HEK293T (cell line): ENCODE measurements around the gene IDE.

Experiments
- CTCF ChIA-PET: fragments of 350-600 bp; formaldehyde crosslinking; extraction: SDS; loops from one replicate; lab custom pipeline; 2021; ENCODE audit warnings: antibody characterized with exemption, inconsistent platforms; lab: Yijun Ruan, JAX
- POLR2A ChIA-PET: fragments of 350-600 bp; formaldehyde crosslinking; extraction: SDS; loops from one replicate; lab custom pipeline; 2020; ENCODE audit warnings: antibody characterized with exemption, inconsistent platforms; lab: Yijun Ruan, JAX
- DNase-seq: peaks from one replicate; pipeline ENCODE4 v3.0.0; 2012; ENCODE audit warnings: mixed read lengths; ENCODE audit errors: extremely low spot score
- ARNT ChIP-seq: fragments of 450-650 bp; IDR thresholded peaks from 2 replicates; pipeline ENCODE4 v1.6.1; 2017; ENCODE audit warnings: mild to moderate bottlenecking
- BHLHE40 ChIP-seq: fragments of 450-650 bp; IDR thresholded peaks from 2 replicates; pipeline ENCODE4 v1.6.1; 2016; ENCODE audit warnings: mild to moderate bottlenecking, moderate library complexity, borderline replicate concordance
- CTBP1 ChIP-seq: fragments of 450-650 bp; IDR thresholded peaks from 2 replicates; pipeline ENCODE4 v1.6.1; 2016; ENCODE audit warnings: borderline replicate concordance
- ELF4 ChIP-seq: fragments of 450-650 bp; IDR thresholded peaks from 2 replicates; pipeline ENCODE4 v1.6.1; 2017; ENCODE audit warnings: antibody characterized with exemption
- FOXA1 ChIP-seq: fragments of 450-650 bp; IDR thresholded peaks from 2 replicates; pipeline ENCODE4 v1.6.1; 2016; ENCODE audit warnings: mild to moderate bottlenecking
- FOXK2 ChIP-seq: fragments of 450-650 bp; IDR thresholded peaks from 2 replicates; pipeline ENCODE4 v1.6.1; 2016; ENCODE audit warnings: mild to moderate bottlenecking
- FOXM1 ChIP-seq: fragments of 450-650 bp; IDR thresholded peaks from 2 replicates; pipeline ENCODE4 v1.6.1; 2017; ENCODE audit warnings: mild to moderate bottlenecking, borderline replicate concordance
- HDGF ChIP-seq: fragments of 450-650 bp; IDR thresholded peaks from 2 replicates; pipeline ENCODE4 v1.6.1; 2017; ENCODE audit warnings: antibody characterized with exemption, borderline replicate concordance
- L3MBTL2 ChIP-seq: fragments of 450-650 bp; conservative IDR thresholded peaks from 2 replicates; pipeline ENCODE4 v1.6.1; 2016; ENCODE audit warnings: mild to moderate bottlenecking
- LEF1 ChIP-seq: fragments of 450-650 bp; IDR thresholded peaks from 2 replicates; pipeline ENCODE4 v1.6.1; 2017; ENCODE audit warnings: mild to moderate bottlenecking, borderline replicate concordance
- NFRKB ChIP-seq: fragments of 450-650 bp; IDR thresholded peaks from 2 replicates; pipeline ENCODE4 v1.6.1; 2016; ENCODE audit warnings: mild to moderate bottlenecking, moderate library complexity
- PKNOX1 ChIP-seq: fragments of 450-650 bp; IDR thresholded peaks from 2 replicates; pipeline ENCODE4 v1.6.1; 2016
- SP1 ChIP-seq: fragments of 450-650 bp; IDR thresholded peaks from 2 replicates; pipeline ENCODE4 v1.6.1; 2017
- SUZ12 ChIP-seq: fragments of 450-650 bp; IDR thresholded peaks from 2 replicates; pipeline ENCODE4 v1.6.1; 2016; ENCODE audit warnings: mild to moderate bottlenecking
- TARDBP ChIP-seq: fragments of 450-650 bp; IDR thresholded peaks from 2 replicates; pipeline ENCODE4 v1.6.1; 2016
- ZNF384 ChIP-seq: fragments of 450-650 bp; IDR thresholded peaks from 2 replicates; pipeline ENCODE4 v1.6.1; 2016

The IDE gene

GRCh38 chr10:92552310-92552709 lies 21.6 kb downstream of the IDE start:
- no peak for DNase-seq
- TF ChIP-seq L3MBTL2 (no peak), NFRKB (no peak)
- POLR2A ChIA-PET: interaction anchor here (1.0 kb wide), 1 partner anchor 20 kb away, joined by 3 read pairs; no protein-coding TSS in a partner anchor
- CTCF ChIA-PET: no interaction called here

- TF ChIP-seq SUZ12 (no peak), L3MBTL2 (no peak), ARNT (no peak), BHLHE40 (no peak), CTBP1 (no peak), PKNOX1 (no peak), HDGF (no peak), SP1 (no peak), FOXM1 (no peak), ZNF384 (no peak), TARDBP (no peak), NFRKB (no peak)
- POLR2A ChIA-PET: no interaction called here
- DNase-seq: no peak
- CTCF ChIA-PET: no interaction called here
Observed at GRCh38 chr10:92550924-92551323, 23.0 kb downstream of the IDE start.

GRCh38 chr10:92547676-92548075 lies 26.2 kb downstream of the IDE start:
- TF ChIP-seq FOXA1: no peak
- no peak for TF ChIP-seq SP1
- TF ChIP-seq HDGF: no peak
- TF ChIP-seq NFRKB: no peak
- no peak for TF ChIP-seq BHLHE40
- no peak for TF ChIP-seq SUZ12
- TF ChIP-seq CTBP1: no peak
- no peak for TF ChIP-seq FOXK2
- TF ChIP-seq LEF1: no peak
- no peak for TF ChIP-seq PKNOX1
- TF ChIP-seq ELF4: no peak
- no peak for TF ChIP-seq ZNF384
- TF ChIP-seq L3MBTL2: no peak
- no peak for TF ChIP-seq ARNT
- TF ChIP-seq TARDBP: no peak
- TF ChIP-seq FOXM1: no peak
- DNase-seq: no peak
- CTCF ChIA-PET: no interaction called here
- POLR2A ChIA-PET: no interaction called here

DNA sequence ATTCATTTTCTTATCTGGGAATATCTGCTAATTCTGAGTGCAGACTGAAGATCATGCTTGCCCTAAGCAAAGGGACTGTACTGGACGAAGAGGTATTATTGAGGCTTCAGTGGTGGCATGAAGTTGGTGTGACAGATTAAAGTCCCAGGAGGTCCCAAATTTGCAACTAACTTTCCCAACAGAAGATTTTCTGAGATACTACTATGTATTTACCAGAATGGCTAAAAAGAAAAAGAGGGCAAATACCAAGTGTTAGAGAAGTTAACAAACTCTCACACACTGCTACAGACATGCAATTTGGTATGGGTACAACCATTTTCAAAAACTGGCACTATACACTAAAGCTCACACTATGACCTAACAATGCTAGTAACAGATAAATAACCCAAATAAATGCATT lies 28.3 kb downstream of the IDE start:
- CTCF ChIA-PET: no interaction called here
- POLR2A ChIA-PET: interaction anchor here (0.6 to 1.9 kb wide), 3 partner anchors 26 to 1054 kb away, joined by 3 to 6 read pairs (median 3); no protein-coding TSS in a partner anchor
- TF ChIP-seq FOXM1: no peak
- TF ChIP-seq BHLHE40: no peak
- no peak for TF ChIP-seq CTBP1
- TF ChIP-seq L3MBTL2: no peak
- no peak for TF ChIP-seq HDGF
- TF ChIP-seq ELF4: no peak
- TF ChIP-seq SUZ12: no peak
- no peak for TF ChIP-seq LEF1
- TF ChIP-seq ZNF384: no peak
- TF ChIP-seq FOXK2: no peak
- no peak for TF ChIP-seq SP1
- no peak for TF ChIP-seq NFRKB
- no peak for TF ChIP-seq FOXA1
- TF ChIP-seq PKNOX1: no peak
- TF ChIP-seq ARNT: no peak
- no peak for TF ChIP-seq TARDBP

DNA sequence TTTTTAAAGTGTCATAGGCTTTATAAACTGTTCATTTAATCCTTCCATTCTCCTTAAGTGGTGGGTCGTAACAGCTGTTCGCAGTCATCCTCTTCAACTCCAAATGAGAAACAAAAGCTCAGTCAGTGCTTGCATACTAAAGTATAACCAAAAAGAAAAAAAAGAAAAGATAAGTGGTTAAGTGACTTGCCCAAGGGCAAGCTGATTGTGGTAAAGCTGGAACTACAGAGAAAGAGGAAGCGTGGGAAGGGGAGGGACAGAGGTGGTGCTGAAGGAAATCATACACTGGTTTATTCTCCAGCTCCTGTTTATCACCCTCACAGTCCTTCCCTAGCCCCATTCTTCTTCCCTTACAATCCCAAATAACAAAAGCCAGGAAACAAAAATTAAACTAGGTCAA lies 29.6 kb downstream of the IDE start:
- TF ChIP-seq ARNT (no peak), FOXM1 (no peak), ZNF384 (0 out of 2 replicates have a peak, but pooled peaks have one; percentile 27), CTBP1 (no peak), TARDBP (no peak)
- CTCF ChIA-PET: interaction anchor here (0.8 kb wide), 1 partner anchor 30 kb away, joined by 3 read pairs; no protein-coding TSS in a partner anchor
- POLR2A ChIA-PET: interaction anchor here (1.2 to 1.9 kb wide), 2 partner anchors 28 to 30 kb away, joined by 3 to 6 read pairs; partner anchors contain the start of gene IDE
- DNase-seq: no peak

More for the DNA sequence above, 28.3 kb downstream of the IDE start:
- DNase-seq: no peak

DNA sequence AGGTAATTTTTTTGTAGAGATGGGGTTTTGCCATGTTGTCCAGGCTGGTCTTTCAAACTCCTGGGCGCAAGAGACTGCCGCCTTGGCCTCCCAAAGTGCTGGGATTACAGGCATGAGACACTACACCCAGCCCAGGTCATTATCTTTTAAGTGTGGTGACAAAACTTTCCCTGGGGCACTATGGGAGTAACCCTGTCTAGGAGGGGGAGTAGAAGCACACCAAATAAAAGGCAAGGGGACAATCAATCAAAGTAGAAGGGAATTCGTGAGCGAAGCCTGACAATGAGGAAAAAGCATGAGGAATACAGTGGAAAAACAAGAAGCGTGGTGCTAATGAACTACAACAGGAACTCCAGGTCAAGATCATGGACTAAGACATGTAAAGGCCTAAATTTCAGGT lies 31.4 kb downstream of the IDE start:
- CTCF ChIA-PET: no interaction called here
- no peak for DNase-seq
- POLR2A ChIA-PET: no interaction called here
- TF ChIP-seq SP1 (no peak), PKNOX1 (peak; percentile 85)
